HG03108 (cell line): Measurements from ENCODE around the gene CCNI.
"Not testable (repeated sequence)": the region's sequence is repeated elsewhere in the genome, so short reads cannot be mapped to it uniquely, and the experiment has no call there.

ENCODE experiments used
- ATAC-seq: cut with Tn5 transposase; IDR thresholded peaks from one replicate; pipeline ENCODE4 v1.9.1; 2021; ENCODE audit warnings: moderate library complexity; ENCODE audit not compliant: unreplicated experiment

The CCNI gene

GRCh38 chr4:77040854-77041725, 34.7 kb downstream of the CCNI start:
- ATAC-seq = no peak

- no peak for ATAC-seq
These were observed 35.5 kb downstream of the CCNI start for GRCh38 chr4:77040270-77040669.

GRCh38 chr4:77039796-77040195, 36.0 kb downstream of the CCNI start:
- no peak for ATAC-seq

- no peak for ATAC-seq
These were observed 38.1 kb downstream of the CCNI start for GRCh38 chr4:77037736-77038135.

- not testable (repeated sequence) for ATAC-seq
These were observed 38.6 kb downstream of the CCNI start for GRCh38 chr4:77037168-77037567.

GRCh38 chr4:77036206-77036605, 39.6 kb downstream of the CCNI start:
- no peak for ATAC-seq

- no peak for ATAC-seq
These were observed 40.6 kb downstream of the CCNI start for GRCh38 chr4:77035153-77035552.

GRCh38 chr4:77031544-77031943, 44.2 kb downstream of the CCNI start:
- ATAC-seq = no peak

- ATAC-seq = not testable (repeated sequence)
These were observed 46.0 kb downstream of the CCNI start for GRCh38 chr4:77029757-77030156.

GRCh38 chr4:77028246-77028645, 47.5 kb downstream of the CCNI start:
- ATAC-seq = no peak

GRCh38 chr4:77026322-77026704, 49.5 kb downstream of the CCNI start:
- no peak for ATAC-seq

- ATAC-seq = peak; percentile 84
These were observed 50.0 kb downstream of the CCNI start for GRCh38 chr4:77025643-77026321.

GRCh38 chr4:77023920-77024319, 51.9 kb downstream of the CCNI start:
- ATAC-seq = no peak

- no peak for ATAC-seq
These were observed 53.1 kb downstream of the CCNI start for GRCh38 chr4:77022560-77023179.

- no peak for ATAC-seq
These were observed 54.1 kb downstream of the CCNI start for GRCh38 chr4:77021614-77022089.

GRCh38 chr4:77020017-77020416, 55.8 kb downstream of the CCNI start:
- ATAC-seq = no peak

GRCh38 chr4:77015390-77015789, 60.4 kb downstream of the CCNI start:
- ATAC-seq = no peak

GRCh38 chr4:77014256-77014655, 61.5 kb downstream of the CCNI start:
- ATAC-seq = no peak

GRCh38 chr4:77012726-77013125, 63.1 kb downstream of the CCNI start:
- no peak for ATAC-seq

GRCh38 chr4:77010841-77011354, 64.9 kb downstream of the CCNI start:
- no peak for ATAC-seq

GRCh38 chr4:77009511-77010115, 66.2 kb downstream of the CCNI start:
- no peak for ATAC-seq
